Panc1 (cell line): ENCODE data around the gene ABHD17A.

ENCODE experiments used
- CTCF ChIP-seq: fragments of 450-650 bp; IDR thresholded peaks from 2 replicates; pipeline ENCODE4 v1.5.1; 2017; ENCODE audit warnings: mild to moderate bottlenecking
- SIN3A ChIP-seq: IDR thresholded peaks from 2 replicates; pipeline ENCODE4 v1.6.1; 2012; ENCODE audit warnings: low read depth, mild to moderate bottlenecking, low read length, moderate library complexity, borderline replicate concordance; ENCODE audit not compliant: insufficient read depth

GRCh38 chr19:1917146-1917545 is 31.9 kb upstream of the ABHD17A start:
- TF ChIP-seq CTCF = no peak
- no peak for TF ChIP-seq SIN3A
